ENCODE measurements around the gene PDCD1LG2. TPM values are rescaled to one million over a fixed set of nuclear protein-coding genes. Genes with fewer than 3 reads are reported as not detected.

PDCD1LG2 gene
- polyA plus RNA-seq, 3 donors: 0.16 to 0.41 (median 0.17) TPM

- Mint-ChIP-seq H3K27me3 (ENCODE audit: low read depth in 3 of 3) (peaks cover 0 to 8% (median 7%) of the 10 kb centered on the region in 3 donors), H3K4me3 (no peak overlapping the region), H3K9me3 (peaks cover 0 to under 1% (median 0%) of the 10 kb centered on the region in 7 donors), H3K27ac (peak overlapping the region in 1 of 7 donors; percentile 77), H3K4me1 (peaks cover 11% of the 10 kb centered on the region), H3K36me3 (no peaks in the 10 kb centered on the region)
- H2AFZ ChIP-seq (ENCODE audit: insufficient read depth, low read depth, low read length, poor library complexity, severe bottlenecking): no peak overlapping the region
- 100% methylated on average over 1 of the region's 1 CpG for WGBS (ENCODE audit: insufficient coverage)
- H3K9me3 ChIP-seq (replicated peaks in 1 of 2; ENCODE audit: control insufficient read depth in 1 of 2, insufficient read depth in 1 of 2, low read length in 2 of 2): no peaks in the 10 kb centered on the region
- H3K27me3 ChIP-seq (ENCODE audit: control insufficient read depth in 2 of 2, insufficient read depth in 2 of 2, low read length in 2 of 2): peaks cover 0 to 4% of the 10 kb centered on the region in 2 donors
- TF ChIP-seq CTCF (IDR thresholded peaks at IDR 0.05): no peak
- no peaks in the 10 kb centered on the region for H3K4me1 ChIP-seq (ENCODE audit: control insufficient read depth in 1 of 2, insufficient read depth in 2 of 2, low read length in 2 of 2)
- peak in 1 of 3 donors; percentile 14 for DNase-seq
- H3K27ac ChIP-seq (ENCODE audit: low read depth in 1 of 2, low read length in 2 of 2): no peak overlapping the region
- H3K4me2 ChIP-seq (replicated peaks; ENCODE audit: extremely low read depth, low read length, poor library complexity, severe bottlenecking): no peak overlapping the region
- no peak overlapping the region for H3K4me3 ChIP-seq (replicated peaks in 1 of 3; ENCODE audit: low read depth in 2 of 3, low read length in 3 of 3)
- H3K36me3 ChIP-seq (replicated peaks in 1 of 2; ENCODE audit: control insufficient read depth in 1 of 2, insufficient read depth in 2 of 2, low read length in 2 of 2): no peaks in the 10 kb centered on the region
- no peaks in the 10 kb centered on the region for H4K20me1 ChIP-seq (ENCODE audit: insufficient read depth, low read length)
- no peak overlapping the region for H3K9ac ChIP-seq (ENCODE audit: insufficient read depth, low read length, poor library complexity, severe bottlenecking)
- intact Hi-C loops (cut with micrococcal nuclease): no loop called here
- no peaks in the 10 kb centered on the region for H3K79me2 ChIP-seq (ENCODE audit: insufficient read depth, low read length)
Observed at GRCh38 chr9:5587024-5587423, 76.7 kb downstream of the PDCD1LG2 start.

GRCh38 chr9:5592231-5592630, 81.9 kb downstream of the PDCD1LG2 start:
- no peaks in the 10 kb centered on the region for H3K36me3 Mint-ChIP-seq
- intact Hi-C loops (cut with micrococcal nuclease): loop anchor here (5.0 to 10.0 kb wide), 4 partner anchors 137 to 837 kb away; partner anchors contain the start of genes INSL6 (in 2 of the 2) and CD274 (in 1 of the 2)
- H3K27me3 Mint-ChIP-seq (ENCODE audit: low read depth in 3 of 3): peaks cover 0 to 8% (median 7%) of the 10 kb centered on the region in 3 donors
- no peaks in the 10 kb centered on the region for H3K36me3 ChIP-seq (replicated peaks in 1 of 2; ENCODE audit: control insufficient read depth in 1 of 2, insufficient read depth in 2 of 2, low read length in 2 of 2)
- peaks cover 14 to 15% of the 10 kb centered on the region in 2 donors for H3K4me1 ChIP-seq (ENCODE audit: control insufficient read depth in 1 of 2, insufficient read depth in 2 of 2, low read length in 2 of 2)
- no peaks in the 10 kb centered on the region for H3K79me2 ChIP-seq (ENCODE audit: insufficient read depth, low read length)
- H3K27me3 ChIP-seq (ENCODE audit: control insufficient read depth in 2 of 2, insufficient read depth in 2 of 2, low read length in 2 of 2): peaks cover 0 to 4% of the 10 kb centered on the region in 2 donors
- no peak overlapping the region for H3K27ac Mint-ChIP-seq
- no peaks in the 10 kb centered on the region for H4K20me1 ChIP-seq (ENCODE audit: insufficient read depth, low read length)
- no peak overlapping the region for H3K4me3 Mint-ChIP-seq
- no peak overlapping the region for H3K4me3 ChIP-seq (replicated peaks in 1 of 3; ENCODE audit: low read depth in 2 of 3, low read length in 3 of 3)
- no peak overlapping the region for H3K27ac ChIP-seq (ENCODE audit: low read depth in 1 of 2, low read length in 2 of 2)
- H3K4me1 Mint-ChIP-seq: peaks cover 25% of the 10 kb centered on the region
- no peaks in the 10 kb centered on the region for H3K9me3 ChIP-seq (replicated peaks in 1 of 2; ENCODE audit: control insufficient read depth in 1 of 2, insufficient read depth in 1 of 2, low read length in 2 of 2)
- no peak overlapping the region for H3K9ac ChIP-seq (ENCODE audit: insufficient read depth, low read length, poor library complexity, severe bottlenecking)
- no peak for TF ChIP-seq CTCF (IDR thresholded peaks at IDR 0.05)
- H2AFZ ChIP-seq (ENCODE audit: insufficient read depth, low read depth, low read length, poor library complexity, severe bottlenecking): no peak overlapping the region
- H3K9me3 Mint-ChIP-seq: no peaks in the 10 kb centered on the region
- no peak for DNase-seq
- WGBS (ENCODE audit: insufficient coverage): no CpG with 5 or more reads among the region's 3 CpGs
- no peak overlapping the region for H3K4me2 ChIP-seq (replicated peaks; ENCODE audit: extremely low read depth, low read length, poor library complexity, severe bottlenecking)
